Renal pelvis (tissue), 4 donors: Measurements from ENCODE around the gene OR52I2. TPM values are rescaled to one million over a fixed set of nuclear protein-coding genes. Genes with fewer than 3 reads are reported as not detected.
A peak's percentile ranks its signal among the peaks of the same experiment; 100 is the strongest.

Source experiments
- DNase-seq: peaks from one replicate; pipeline ENCODE4 v3.0.0-alpha.2; 2013
- polyA plus RNA-seq, 3 donors: library from polyadenylated mRNA; unstranded; fragments of 120-200 nt; gene quantifications; one replicate each; pipeline ENCODE4 v1.2.1, GENCODE V29; 2013; ENCODE audit not compliant: insufficient read length in 3 of 3

Gene OR52I2
- polyA plus RNA-seq, 3 donors: 0.03 TPM; not detected in 2

- DNase-seq: peak; percentile 94
Measured at GRCh38 chr11:4607781-4608666, 26.5 kb downstream of the OR52I2 start, which contains the start of gene TRIM68. TSS of gene TRIM68 (minus strand) at chr11:4608231. CDS start at chr11:4605504, 2,727 bp downstream.

- no peak for DNase-seq
Measured at GRCh38 chr11:4610258-4610935, 28.9 kb downstream of the OR52I2 start.

GRCh38 chr11:4611986-4612385 lies 30.4 kb downstream of the OR52I2 start:
- DNase-seq: no peak

GRCh38 chr11:4615856-4616444 lies 34.4 kb downstream of the OR52I2 start:
- DNase-seq: no peak

GRCh38 chr11:4619514-4619913 lies 38.0 kb downstream of the OR52I2 start:
- no peak for DNase-seq

GRCh38 chr11:4626207-4627099 lies 44.9 kb downstream of the OR52I2 start:
- DNase-seq: peak; percentile 80

- no peak for DNase-seq
Measured at GRCh38 chr11:4636136-4636535, 54.6 kb downstream of the OR52I2 start.

- DNase-seq: peak; percentile 80
Measured at GRCh38 chr11:4636962-4637661, 55.6 kb downstream of the OR52I2 start, which contains the start of gene OR51D1. TSS of gene OR51D1 (plus strand) at chr11:4637477. CDS start at chr11:4639791, 2,314 bp downstream.

GRCh38 chr11:4637662-4638047 lies 56.1 kb downstream of the OR52I2 start:
- DNase-seq: no peak

- no peak for DNase-seq
Measured at GRCh38 chr11:4639931-4640330, 58.4 kb downstream of the OR52I2 start.

GRCh38 chr11:4641501-4641900 lies 60.0 kb downstream of the OR52I2 start:
- no peak for DNase-seq

- no peak for DNase-seq
Measured at GRCh38 chr11:4642043-4642442, 60.5 kb downstream of the OR52I2 start.

Other genes starting within 250 kb of the OR52I2 start
- gene OR52B4, start 213.4 kb upstream of the OR52I2 start, polyA plus RNA-seq: not detected
- 10 to 100 TPM; 20.2 to 22.7 (median 21.8) TPM for gene TRIM21, start 188.0 kb upstream of the OR52I2 start, polyA plus RNA-seq
- gene OR52K2, start 132.4 kb upstream of the OR52I2 start, polyA plus RNA-seq: not detected
- gene OR52K1, start 99.1 kb upstream of the OR52I2 start, polyA plus RNA-seq: under 1 TPM; 0.07 to 0.33 (median 0.23) TPM
- gene OR52M1, start 36.6 kb upstream of the OR52I2 start, polyA plus RNA-seq: not detected
- gene OR52I1, start 12.3 kb downstream of the OR52I2 start, polyA plus RNA-seq: under 1 TPM; 0.03 to 0.12 (median 0.10) TPM
- 10 to 100 TPM; 19.2 to 26.8 (median 20.9) TPM for gene TRIM68, start 26.5 kb downstream of the OR52I2 start, polyA plus RNA-seq
- gene OR51D1, start 55.7 kb downstream of the OR52I2 start, polyA plus RNA-seq: not detected
- gene OR51E1, start 62.2 kb downstream of the OR52I2 start, polyA plus RNA-seq: 1 to 10 TPM; 1.0 to 1.6 (median 1.3) TPM
- gene OR51E2, start 116.1 kb downstream of the OR52I2 start, polyA plus RNA-seq: under 1 TPM; 0.65 to 0.88 (median 0.84) TPM
- gene MMP26, start 123.0 kb downstream of the OR52I2 start, polyA plus RNA-seq: under 1 TPM; 0.29 to 0.44 (median 0.31) TPM
- gene OR51F1, start 188.2 kb downstream of the OR52I2 start, polyA plus RNA-seq: not detected
- gene OR52R1, start 222.6 kb downstream of the OR52I2 start, polyA plus RNA-seq: not detected
- not detected for gene OR51F2, start 239.6 kb downstream of the OR52I2 start, polyA plus RNA-seq